HG03025 (cell line): Measurements from ENCODE around the gene ADAT3.

Experiments
- ATAC-seq: cut with Tn5 transposase; IDR thresholded peaks from one replicate; pipeline ENCODE4 v1.9.1; 2021; ENCODE audit warnings: mild to moderate bottlenecking, moderate library complexity; ENCODE audit not compliant: unreplicated experiment, low FRiP score

ADAT3 gene

DNA sequence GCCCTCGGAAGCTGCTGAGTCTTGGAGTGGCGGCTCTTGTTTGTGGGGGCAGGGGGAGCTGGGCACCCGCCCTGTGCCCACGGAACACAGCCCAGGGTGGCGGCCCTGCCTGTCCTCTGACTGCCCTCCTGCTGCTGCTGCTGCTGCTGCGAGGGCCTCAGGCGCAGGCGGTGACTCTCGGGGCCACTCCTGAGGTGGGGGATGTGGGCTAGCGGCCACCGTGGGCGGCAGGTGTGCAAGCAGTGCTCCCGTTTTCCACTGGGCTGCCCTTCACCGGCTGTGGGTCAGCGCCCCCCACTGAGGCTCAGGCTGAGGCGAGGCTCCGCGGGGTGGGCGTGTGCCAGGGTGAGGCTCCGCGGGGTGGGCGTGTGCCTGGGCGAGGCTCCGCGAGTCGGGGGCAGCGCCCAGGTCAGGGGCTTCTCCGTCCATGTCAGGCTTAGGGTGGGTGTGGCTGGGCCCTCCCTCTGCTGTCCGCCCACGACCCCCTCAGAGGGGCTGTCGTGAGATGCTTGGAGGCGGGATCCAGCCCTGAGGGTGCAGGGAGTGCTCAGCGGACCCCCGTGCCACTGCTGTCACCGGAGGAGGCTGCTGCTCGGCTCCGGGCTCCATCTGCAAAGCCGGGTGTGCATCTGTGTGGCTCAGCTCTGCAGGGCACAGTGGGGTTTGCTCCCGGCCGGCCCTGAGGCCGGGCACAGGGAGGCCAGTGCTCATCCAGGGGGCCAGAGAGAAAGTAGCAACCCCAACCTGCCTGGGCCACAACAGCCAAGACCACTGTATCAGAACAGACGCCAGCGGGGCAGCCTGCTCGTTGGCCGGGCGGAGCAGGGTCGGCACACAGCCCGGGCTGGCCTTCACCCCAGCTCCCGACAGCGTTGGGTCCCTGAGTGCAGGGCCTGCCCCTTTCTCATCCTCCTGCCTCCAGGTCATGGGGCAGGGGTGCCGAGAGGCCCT is 50.2 kb downstream of the ADAT3 start:
- no peak for ATAC-seq

DNA sequence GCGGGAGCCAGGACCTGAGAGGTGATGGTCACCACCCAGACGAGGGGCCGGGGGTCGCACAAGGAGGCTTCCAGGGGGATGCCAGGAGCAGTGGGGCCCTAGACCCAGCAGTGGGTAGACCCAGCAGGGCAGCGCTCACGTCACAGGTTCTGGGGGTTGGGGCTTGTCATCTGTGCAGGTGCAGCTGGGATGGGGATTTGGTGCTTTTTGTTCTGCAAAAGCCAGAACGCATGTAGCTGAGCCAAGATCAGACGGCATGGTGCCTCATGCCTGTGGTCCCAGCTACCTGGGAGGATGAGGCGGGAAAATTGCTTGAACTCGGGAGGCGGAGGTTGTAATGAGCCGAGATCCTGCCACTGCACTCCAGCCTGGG is 50.9 kb downstream of the ADAT3 start:
- no peak for ATAC-seq

DNA sequence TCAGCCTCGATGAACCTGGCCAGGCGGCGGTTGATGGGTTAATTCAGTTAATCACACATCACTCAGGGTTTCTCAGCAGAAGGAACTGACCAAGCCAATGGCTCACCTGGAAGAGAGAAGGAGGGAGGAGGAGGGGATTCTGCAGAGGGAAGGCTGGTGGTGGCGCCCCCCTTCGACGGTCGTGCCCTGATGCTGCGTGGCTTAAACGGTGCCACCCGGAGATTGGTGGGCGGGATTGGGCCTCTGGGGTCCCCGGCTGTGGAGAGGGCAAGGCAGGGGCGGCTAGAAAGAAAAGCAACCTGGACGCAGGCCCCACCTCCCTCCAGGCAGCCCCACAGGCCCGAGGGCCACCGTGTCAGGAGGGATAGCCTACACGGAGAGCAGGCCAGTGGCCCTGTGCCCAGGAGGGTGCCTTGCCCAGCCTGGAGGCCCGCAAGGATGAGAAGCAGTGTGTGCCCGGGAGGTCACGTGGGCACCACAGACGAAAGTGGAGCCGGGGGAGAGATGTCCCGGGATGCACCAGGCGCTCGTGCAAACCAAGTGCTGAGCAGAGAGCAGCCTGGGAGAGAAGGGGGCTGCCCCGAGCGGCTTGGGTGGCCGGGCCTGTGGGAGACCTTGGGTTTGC is 51.8 kb downstream of the ADAT3 start:
- ATAC-seq = no peak

DNA sequence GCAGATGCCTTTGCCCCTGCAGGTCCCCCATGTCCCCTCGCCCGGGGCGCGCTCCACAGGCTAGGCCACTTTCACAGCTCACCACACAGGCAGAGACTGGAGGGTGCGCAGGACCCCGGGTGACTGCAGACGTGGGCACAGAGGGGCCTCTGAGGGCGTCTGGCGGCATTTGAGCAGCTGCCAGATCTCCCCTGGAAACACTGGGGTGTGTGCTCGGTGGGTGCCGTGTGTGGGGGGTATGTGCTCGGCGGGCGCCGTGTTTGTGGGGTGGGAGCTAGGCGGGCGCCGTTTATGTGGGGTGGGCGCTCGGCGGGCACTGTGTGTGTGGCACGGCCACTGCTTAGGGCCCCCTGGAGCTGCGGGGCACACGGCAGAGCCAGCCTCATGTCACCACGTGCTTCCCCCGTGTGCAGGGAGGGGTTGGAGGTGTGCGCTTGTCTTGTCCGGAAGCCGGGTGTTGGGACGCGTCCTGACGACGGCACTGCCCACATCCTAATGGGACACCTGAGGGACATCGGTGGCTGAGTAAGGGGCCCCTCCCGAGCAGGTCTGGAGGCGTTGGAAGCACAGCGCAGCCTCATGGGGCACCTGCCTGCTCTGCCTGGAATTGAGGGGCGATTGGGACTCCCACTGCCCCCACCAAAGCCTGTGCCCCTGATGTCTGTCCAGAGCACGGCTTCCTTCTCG is 52.5 kb downstream of the ADAT3 start:
- ATAC-seq = no peak

DNA sequence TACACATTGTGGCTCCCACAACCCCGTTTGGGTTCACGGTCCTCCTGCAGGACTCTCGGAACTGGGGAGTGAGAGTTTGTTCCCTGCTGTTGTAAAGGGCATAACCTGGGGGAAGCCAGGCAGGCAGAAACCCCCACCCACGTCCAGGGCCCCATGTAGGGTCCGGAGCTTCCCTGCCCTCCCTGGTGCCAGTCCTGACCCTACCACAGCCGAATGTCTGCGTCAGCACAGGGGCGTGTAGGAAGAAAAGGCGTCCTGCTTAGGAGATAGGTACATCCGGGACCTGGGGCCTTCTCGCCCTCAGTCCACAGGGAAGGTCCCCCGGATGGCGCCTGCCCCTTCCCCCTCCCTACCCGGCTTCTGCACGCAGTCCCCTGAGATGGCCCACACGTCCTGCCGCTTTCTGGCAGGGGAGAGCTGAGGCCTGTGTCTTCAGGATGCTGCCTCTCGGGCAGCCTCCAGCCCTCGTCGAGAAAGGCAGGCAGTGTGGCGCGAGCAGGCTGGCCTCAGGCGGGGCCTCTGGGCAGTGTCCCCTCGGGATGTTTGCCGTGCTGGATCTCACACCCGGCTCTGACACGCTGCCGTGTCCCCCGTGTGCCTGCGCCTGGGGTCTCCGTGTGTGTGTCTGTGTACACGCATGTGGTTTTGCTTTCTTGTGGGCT is 54.9 kb downstream of the ADAT3 start:
- no peak for ATAC-seq

DNA sequence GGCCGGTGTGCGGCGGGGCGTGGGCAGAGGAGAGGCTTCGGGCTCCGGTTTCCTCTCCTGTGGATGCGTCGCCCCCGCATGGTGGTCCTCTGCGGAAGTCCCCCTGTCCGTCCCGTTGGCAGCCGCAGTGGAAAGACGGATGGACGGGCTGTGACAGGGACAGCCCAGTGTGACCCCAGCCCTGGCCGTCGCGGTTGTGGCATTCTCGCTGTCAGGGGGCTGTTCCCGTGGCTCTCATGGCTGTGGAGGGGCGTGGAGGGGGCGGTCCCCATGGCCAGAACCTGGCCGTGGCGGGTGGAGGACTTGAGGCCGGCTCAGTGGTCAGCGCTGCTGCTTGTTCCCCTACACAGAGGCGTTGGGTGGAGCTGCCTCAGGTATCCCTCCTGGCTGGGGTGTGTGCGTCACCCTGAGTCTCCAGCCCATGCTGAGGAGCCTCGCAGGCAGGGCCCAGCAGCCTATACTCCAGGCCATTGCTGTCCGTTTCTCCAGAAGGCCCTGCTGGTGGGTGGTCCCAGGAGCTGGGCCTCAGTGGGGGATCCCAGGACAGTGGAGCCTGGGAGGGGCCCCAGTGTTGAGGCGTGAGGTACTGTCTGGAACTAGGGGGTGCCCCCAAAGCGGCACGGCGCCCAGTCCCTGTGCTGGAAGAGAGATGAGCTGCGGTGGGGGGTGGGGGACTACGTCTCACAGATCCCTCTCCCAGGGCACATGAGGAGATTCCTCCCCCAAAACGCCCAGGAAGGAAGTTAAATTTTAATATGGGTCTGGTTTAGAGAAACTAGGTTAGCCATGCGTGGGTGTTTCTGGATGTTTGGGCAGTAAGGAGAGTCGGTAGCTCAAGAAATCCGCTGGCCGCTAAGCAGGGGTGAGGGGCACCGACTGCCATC is 56.0 kb downstream of the ADAT3 start:
- no peak for ATAC-seq

DNA sequence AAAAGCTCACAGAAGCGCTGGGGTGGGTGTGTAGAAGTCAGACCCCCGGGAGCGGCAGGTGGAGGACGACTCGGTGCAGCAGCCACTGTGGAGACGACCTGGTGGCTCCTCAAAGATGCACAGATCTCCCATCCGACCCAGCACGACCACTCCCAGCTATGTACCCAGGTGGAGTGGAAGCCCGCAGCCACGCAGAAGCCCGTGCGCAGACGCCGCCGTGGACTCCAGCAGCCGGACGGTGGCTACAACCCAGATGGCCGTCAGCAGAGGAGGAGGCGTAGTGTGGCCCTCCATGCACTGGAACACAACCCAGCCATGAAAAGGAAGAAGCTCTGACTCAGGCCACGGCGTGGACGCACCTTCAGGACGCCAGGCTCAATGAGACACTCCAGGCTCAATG is 57.5 kb downstream of the ADAT3 start:
- no peak for ATAC-seq
